ENCODE data around the gene FUT7. TPM values are rescaled to one million over a fixed set of nuclear protein-coding genes. Genes with fewer than 3 reads are reported as not detected.

The FUT7 gene
- total RNA-seq, 3 donors from 2014 or later (not counting 1 experiment from before 2014, with no cell fraction given) = 0.99 to 5.1 (median 3.9) TPM

DNA sequence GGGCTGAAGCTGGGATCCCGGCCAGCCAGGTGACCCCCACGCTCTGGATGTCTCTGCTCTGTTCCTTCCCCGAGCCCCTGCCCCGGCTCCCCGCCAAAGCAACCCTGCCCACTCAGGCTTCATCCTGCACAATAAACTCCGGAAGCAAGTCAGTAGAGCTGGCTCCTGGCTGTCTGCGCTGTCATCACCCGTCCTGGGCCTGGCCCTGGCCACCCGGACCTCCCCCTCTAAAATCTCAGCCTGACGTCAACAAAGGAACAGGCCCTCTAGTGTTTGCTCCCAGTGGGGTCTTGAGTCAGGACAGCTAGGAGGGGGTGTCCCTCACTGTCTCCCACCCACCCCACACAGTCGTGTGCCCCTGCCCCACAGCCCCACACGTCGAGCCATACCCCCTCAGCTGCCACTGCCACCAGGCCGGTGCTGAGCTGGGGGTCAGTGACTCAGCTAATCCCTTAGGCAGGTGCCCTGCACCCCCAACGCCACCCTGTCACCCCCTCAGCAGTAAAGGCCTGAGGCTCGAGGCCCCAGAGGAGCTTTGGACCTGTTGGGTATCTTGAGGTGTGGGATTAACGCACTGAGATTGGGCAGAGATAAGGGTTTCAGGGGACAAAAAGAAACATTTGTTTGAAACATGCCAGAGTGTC, 50.2 kb downstream of the FUT7 start:
- no peaks in the 10 kb centered on the region for H3K36me3 Mint-ChIP-seq
- H3K4me1 Mint-ChIP-seq = peaks cover 0 to 16% of the 10 kb centered on the region in 2 donors
- TF ChIP-seq, protein P1, sequence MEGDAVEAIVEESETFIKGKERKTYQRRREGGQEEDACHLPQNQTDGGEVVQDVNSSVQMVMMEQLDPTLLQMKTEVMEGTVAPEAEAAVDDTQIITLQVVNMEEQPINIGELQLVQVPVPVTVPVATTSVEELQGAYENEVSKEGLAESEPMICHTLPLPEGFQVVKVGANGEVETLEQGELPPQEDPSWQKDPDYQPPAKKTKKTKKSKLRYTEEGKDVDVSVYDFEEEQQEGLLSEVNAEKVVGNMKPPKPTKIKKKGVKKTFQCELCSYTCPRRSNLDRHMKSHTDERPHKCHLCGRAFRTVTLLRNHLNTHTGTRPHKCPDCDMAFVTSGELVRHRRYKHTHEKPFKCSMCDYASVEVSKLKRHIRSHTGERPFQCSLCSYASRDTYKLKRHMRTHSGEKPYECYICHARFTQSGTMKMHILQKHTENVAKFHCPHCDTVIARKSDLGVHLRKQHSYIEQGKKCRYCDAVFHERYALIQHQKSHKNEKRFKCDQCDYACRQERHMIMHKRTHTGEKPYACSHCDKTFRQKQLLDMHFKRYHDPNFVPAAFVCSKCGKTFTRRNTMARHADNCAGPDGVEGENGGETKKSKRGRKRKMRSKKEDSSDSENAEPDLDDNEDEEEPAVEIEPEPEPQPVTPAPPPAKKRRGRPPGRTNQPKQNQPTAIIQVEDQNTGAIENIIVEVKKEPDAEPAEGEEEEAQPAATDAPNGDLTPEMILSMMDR (IDR thresholded peaks at IDR 0.05) = no peak
- no peak for DNase-seq
- peaks cover 0 to 7% of the 10 kb centered on the region in 2 donors for H3K27me3 Mint-ChIP-seq (ENCODE audit: low read depth in 2 of 2)
- Histone ChIP-seq H3K36me3 (ENCODE audit: control insufficient read depth, insufficient read depth, low read length) (no peaks in the 10 kb centered on the region), H3K9me3 (ENCODE audit: control insufficient read depth, insufficient read depth, low read length) (no peaks in the 10 kb centered on the region), H3K27ac (ENCODE audit: low read length) (no peak overlapping the region), H3K4me1 (ENCODE audit: control insufficient read depth, insufficient read depth, low read length) (peaks cover 27% of the 10 kb centered on the region), H3K4me3 (ENCODE audit: low read length) (no peak overlapping the region), H3K27me3 (ENCODE audit: control insufficient read depth, insufficient read depth, low read length) (peaks cover 10% of the 10 kb centered on the region)
- ATAC-seq = no peak
- H3K4me3 Mint-ChIP-seq = no peak overlapping the region
- intact Hi-C loops (cut with micrococcal nuclease) = no loop called here
- WGBS (ENCODE audit: insufficient coverage) = 81% methylated on average over 15 of the region's 17 CpGs
- no peaks in the 10 kb centered on the region for H3K9me3 Mint-ChIP-seq
- no peak overlapping the region for H3K27ac Mint-ChIP-seq

DNA sequence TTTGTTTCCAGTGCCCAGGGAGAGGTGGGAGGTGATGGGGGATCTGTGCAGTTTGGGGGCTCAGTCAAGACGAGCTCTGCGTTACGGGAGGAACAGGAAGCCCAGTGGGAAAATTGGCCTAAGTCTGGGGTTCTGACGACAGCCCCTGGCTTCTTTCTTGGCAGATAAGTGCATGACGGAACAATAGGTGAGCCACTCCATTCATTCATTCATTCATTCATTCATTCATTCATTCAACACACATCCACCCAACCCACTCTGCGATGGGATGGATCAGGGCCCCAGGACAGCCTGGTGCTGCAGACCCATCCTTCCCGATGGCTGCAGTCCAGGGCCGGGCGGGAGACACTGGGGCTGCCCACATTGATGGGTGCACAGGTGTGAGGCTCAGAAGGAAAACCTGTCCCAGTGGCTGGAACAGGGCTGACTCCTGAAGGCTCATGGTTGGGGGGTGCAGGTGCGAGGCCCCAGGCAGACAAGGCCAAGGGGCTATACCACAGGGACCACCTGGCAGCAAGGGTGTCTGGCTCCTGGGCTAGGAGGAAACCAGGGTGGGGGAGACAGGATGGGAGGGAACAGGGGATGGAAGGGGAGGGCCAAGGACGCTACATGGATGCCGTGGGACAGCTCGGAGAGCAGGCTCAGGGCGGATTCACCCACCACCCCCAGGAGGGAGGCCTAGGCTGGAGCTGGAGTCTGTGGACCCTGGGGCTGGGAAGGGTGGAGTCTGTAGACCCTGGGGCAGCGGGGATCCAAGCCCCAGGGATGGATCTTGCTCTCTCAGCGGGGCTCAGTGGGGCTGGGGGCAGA, 51.0 kb downstream of the FUT7 start:
- no peak overlapping the region for H3K27ac ChIP-seq (ENCODE audit: low read length)
- Mint-ChIP-seq H3K36me3 (no peaks in the 10 kb centered on the region), H3K4me3 (no peak overlapping the region), H3K4me1 (peaks cover 0 to 24% of the 10 kb centered on the region in 2 donors), H3K27ac (peak overlapping the region in 1 of 2 donors; percentile 31), H3K27me3 (ENCODE audit: low read depth in 2 of 2) (peaks cover 0 to 7% of the 10 kb centered on the region in 2 donors), H3K9me3 (no peaks in the 10 kb centered on the region)
- intact Hi-C loops (cut with micrococcal nuclease) = no loop called here
- H3K4me3 ChIP-seq (ENCODE audit: low read length) = no peak overlapping the region
- H3K36me3 ChIP-seq (ENCODE audit: control insufficient read depth, insufficient read depth, low read length) = no peaks in the 10 kb centered on the region
- 95% methylated on average over 16 of the region's 16 CpGs for WGBS (ENCODE audit: insufficient coverage)
- H3K4me1 ChIP-seq (ENCODE audit: control insufficient read depth, insufficient read depth, low read length) = peaks cover 36% of the 10 kb centered on the region
- peaks cover 10% of the 10 kb centered on the region for H3K27me3 ChIP-seq (ENCODE audit: control insufficient read depth, insufficient read depth, low read length)
- no peak for DNase-seq
- H3K9me3 ChIP-seq (ENCODE audit: control insufficient read depth, insufficient read depth, low read length) = no peaks in the 10 kb centered on the region
- no peak for ATAC-seq
- TF ChIP-seq, protein P1 (IDR thresholded peaks at IDR 0.05) = no peak

Other genes starting within 250 kb of the FUT7 start
- gene TMEM141, start 240.7 kb downstream of the FUT7 start, total RNA-seq = 10 to 100 TPM; 22.4 to 26.9 (median 26.6) TPM
- under 1 TPM; 0.56 to 0.75 (median 0.65) TPM for gene CCDC183, start 235.8 kb downstream of the FUT7 start, total RNA-seq
- gene RABL6, start 224.1 kb downstream of the FUT7 start, total RNA-seq = 10 to 100 TPM; 72.7 to 82.5 (median 75.9) TPM
- gene AJM1, start 189.6 kb downstream of the FUT7 start, total RNA-seq = 10 to 100 TPM; 26.6 to 35.6 (median 31.5) TPM
- gene PHPT1, start 182.7 kb downstream of the FUT7 start, total RNA-seq = 10 to 100 TPM; 63.5 to 69.8 (median 67.7) TPM
- gene MAMDC4, start 179.7 kb downstream of the FUT7 start, total RNA-seq = 1 to 10 TPM; 4.6 to 6.5 (median 5.8) TPM
- 100 to 1,000 TPM; 208 to 255 (median 227) TPM for gene EDF1, start 165.8 kb downstream of the FUT7 start, total RNA-seq
- gene TRAF2, start 145.6 kb downstream of the FUT7 start, total RNA-seq = 10 to 100 TPM; 17.4 to 35.5 (median 25.0) TPM
- 100 to 1,000 TPM; 117 to 144 (median 136) TPM for gene FBXW5, start 87.3 kb downstream of the FUT7 start, total RNA-seq
- 1 to 10 TPM; 3.9 to 8.5 (median 7.3) TPM for gene C8G, start 86.8 kb downstream of the FUT7 start, total RNA-seq
- 10 to 100 TPM in 1 of 3 donors, 1 to 10 TPM in 2; 9.2 to 11.3 (median 9.8) TPM for gene LCN12, start 79.8 kb downstream of the FUT7 start, total RNA-seq
- gene PTGDS, start 54.6 kb downstream of the FUT7 start, total RNA-seq = 100 to 1,000 TPM; 157 to 361 (median 296) TPM
- gene LCNL1, start 49.1 kb downstream of the FUT7 start, total RNA-seq = 1 to 10 TPM; 4.9 to 8.4 (median 8.2) TPM
- 100 to 1,000 TPM; 161 to 188 (median 161) TPM for gene PAXX, start 39.7 kb downstream of the FUT7 start, total RNA-seq
- 100 to 1,000 TPM; 144 to 286 (median 161) TPM for gene CLIC3, start 35.5 kb downstream of the FUT7 start, total RNA-seq
- 100 to 1,000 TPM; 356 to 416 (median 357) TPM for gene ABCA2, start 3.9 kb downstream of the FUT7 start, total RNA-seq
- 1 to 10 TPM in 2 of 3 donors, under 1 TPM in 1; 0.87 to 5.6 (median 3.4) TPM for gene NPDC1, start 14.1 kb upstream of the FUT7 start, total RNA-seq
- not detected for gene ENTPD2, start 22.0 kb upstream of the FUT7 start, total RNA-seq
- 1 to 10 TPM in 2 of 3 donors, under 1 TPM in 1; 0.59 to 2.6 (median 1.0) TPM for gene SAPCD2, start 38.5 kb upstream of the FUT7 start, total RNA-seq
- 10 to 100 TPM; 10.5 to 25.8 (median 19.3) TPM for gene UAP1L1, start 45.4 kb upstream of the FUT7 start, total RNA-seq
- 10 to 100 TPM; 75.1 to 99.4 (median 80.4) TPM for gene MAN1B1, start 54.9 kb upstream of the FUT7 start, total RNA-seq
- 100 to 1,000 TPM; 233 to 264 (median 251) TPM for gene DPP7, start 82.6 kb upstream of the FUT7 start, total RNA-seq
- gene GRIN1, start 107.1 kb upstream of the FUT7 start, total RNA-seq = not detected
- not detected for gene LRRC26, start 138.0 kb upstream of the FUT7 start, total RNA-seq
- not detected for gene TMEM210, start 140.0 kb upstream of the FUT7 start, total RNA-seq
- gene ANAPC2, start 156.5 kb upstream of the FUT7 start, total RNA-seq = 100 to 1,000 TPM; 146 to 172 (median 171) TPM
- 10 to 100 TPM; 45.1 to 53.5 (median 52.2) TPM for gene SSNA1, start 156.6 kb upstream of the FUT7 start, total RNA-seq
- gene TPRN, start 168.7 kb upstream of the FUT7 start, total RNA-seq = 10 to 100 TPM in 1 of 3 donors, 1 to 10 TPM in 2; 8.2 to 10.6 (median 8.4) TPM
- 10 to 100 TPM; 22.1 to 30.5 (median 27.1) TPM for gene TMEM203, start 173.6 kb upstream of the FUT7 start, total RNA-seq
- 10 to 100 TPM; 31.1 to 36.0 (median 31.9) TPM for gene NDOR1, start 173.6 kb upstream of the FUT7 start, total RNA-seq
- 1 to 10 TPM in 1 of 3 donors, under 1 TPM in 2; 0.82 to 1.6 (median 0.93) TPM for gene RNF208, start 190.2 kb upstream of the FUT7 start, total RNA-seq
- under 1 TPM in 1 of 3 donors, not detected in 2; 0.38 TPM for gene CYSRT1, start 193.1 kb upstream of the FUT7 start, total RNA-seq
- not detected for gene RNF224, start 195.4 kb upstream of the FUT7 start, total RNA-seq
- gene SLC34A3, start 198.8 kb upstream of the FUT7 start, total RNA-seq = not detected
- 100 to 1,000 TPM in 1 of 3 donors, 10 to 100 TPM in 2; 84.4 to 121 (median 93.9) TPM for gene TUBB4B, start 209.2 kb upstream of the FUT7 start, total RNA-seq
- gene STPG3, start 219.2 kb upstream of the FUT7 start, total RNA-seq = not detected
- 10 to 100 TPM; 42.9 to 53.8 (median 52.6) TPM for gene NELFB, start 223.2 kb upstream of the FUT7 start, total RNA-seq
- gene TOR4A, start 245.6 kb upstream of the FUT7 start, total RNA-seq = 10 to 100 TPM; 16.3 to 24.6 (median 19.2) TPM

Measured in natural killer cell (primary cell).